Ishikawa (cell line): ENCODE data around the gene PLIN4.

ENCODE experiments used
- CEBPB ChIP-seq: IDR thresholded peaks from 2 replicates; pipeline ENCODE4 v1.6.1; 2012
- EGR1 ChIP-seq: IDR thresholded peaks from 2 replicates; pipeline ENCODE4 v1.6.1; 2012
- EP300 ChIP-seq: IDR thresholded peaks from 2 replicates; pipeline ENCODE4 v1.6.1; 2012; ENCODE audit warnings: borderline replicate concordance
- FOXM1 ChIP-seq: IDR thresholded peaks from 2 replicates; pipeline ENCODE4 v1.6.1; 2012; ENCODE audit warnings: low read depth, borderline replicate concordance
- MAX ChIP-seq: IDR thresholded peaks from 2 replicates; pipeline ENCODE4 v1.6.1; 2012
- NFIC ChIP-seq: IDR thresholded peaks from 2 replicates; pipeline ENCODE4 v1.6.1; 2012
- RAD21 ChIP-seq: IDR thresholded peaks from 2 replicates; pipeline ENCODE4 v1.6.1; 2012; ENCODE audit warnings: low read depth
- REST ChIP-seq: IDR thresholded peaks from 2 replicates; pipeline ENCODE4 v1.6.1; 2012; ENCODE audit warnings: low read depth, mild to moderate bottlenecking
- TAF1 ChIP-seq: IDR thresholded peaks from 2 replicates; pipeline ENCODE4 v1.6.1; 2012; ENCODE audit warnings: low read depth, mild to moderate bottlenecking
- TCF12 ChIP-seq: IDR thresholded peaks from 2 replicates; pipeline ENCODE4 v1.6.1; 2012; ENCODE audit warnings: low read depth
- TEAD4 ChIP-seq: IDR thresholded peaks from 2 replicates; pipeline ENCODE4 v1.6.1; 2012
- YY1 ChIP-seq: IDR thresholded peaks from 2 replicates; pipeline ENCODE4 v1.6.1; 2012; ENCODE audit warnings: low read depth
- ZBTB7A ChIP-seq: IDR thresholded peaks from 2 replicates; pipeline ENCODE4 v1.6.1; 2012; ENCODE audit warnings: low read depth
- TF ChIP-seq, protein P1 (sequence below): IDR thresholded peaks from 2 replicates; pipeline ENCODE4 v1.6.1; 2012

GRCh38 chr19:4557971-4558941 lies 40.0 kb upstream of the PLIN4 start:
- TF ChIP-seq TAF1 (no peak), RAD21 (peak; percentile 59), NFIC (no peak), FOXM1 (no peak), EP300 (no peak), EGR1 (no peak), TEAD4 (peak; percentile 10; the same call in 1 of the 2 replicates), MAX (no peak), REST (no peak), YY1 (no peak), TCF12 (no peak), CEBPB (no peak), ZBTB7A (0 out of 2 replicates have a peak, but pooled peaks have one; percentile 15)
- TF ChIP-seq, protein P1, sequence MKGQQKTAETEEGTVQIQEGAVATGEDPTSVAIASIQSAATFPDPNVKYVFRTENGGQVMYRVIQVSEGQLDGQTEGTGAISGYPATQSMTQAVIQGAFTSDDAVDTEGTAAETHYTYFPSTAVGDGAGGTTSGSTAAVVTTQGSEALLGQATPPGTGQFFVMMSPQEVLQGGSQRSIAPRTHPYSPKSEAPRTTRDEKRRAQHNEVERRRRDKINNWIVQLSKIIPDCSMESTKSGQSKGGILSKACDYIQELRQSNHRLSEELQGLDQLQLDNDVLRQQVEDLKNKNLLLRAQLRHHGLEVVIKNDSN = no peak
